CD8-positive, alpha-beta memory T cell (primary cell): ENCODE measurements around the gene LRBA. TPM values are rescaled to one million over a fixed set of nuclear protein-coding genes. Genes with fewer than 3 reads are reported as not detected.
A peak's percentile ranks its signal among the peaks of the same experiment; 100 is the strongest.

Experiments
- CTCF ChIA-PET: fragments of 350-600 bp; sonication (Branson Sonifier 250); formaldehyde crosslinking; loops from one replicate; lab custom pipeline; 2021; ENCODE audit warnings: antibody characterized with exemption; lab: Charles Lee
- POLR2A ChIA-PET: fragments of 350-600 bp; sonication (Branson Sonifier 250); formaldehyde crosslinking; loops from one replicate; lab custom pipeline; 2021; ENCODE audit warnings: antibody characterized with exemption; lab: Charles Lee
- DNase-seq, 5 donors: peaks; one replicate each; pipeline versions ENCODE4 v3.0.0 to v3.0.0-alpha.2; 2020 to 2022; ENCODE audit warnings: mixed read lengths in 1 of 5
- H3K27ac ChIP-seq: one replicate; pipeline ENCODE4 v1.7.0; 2013; ENCODE audit warnings: low read depth, mild to moderate bottlenecking, low read length, moderate library complexity
- H3K27me3 ChIP-seq: 2 replicates; pipeline ENCODE4 v1.7.0; 2013; ENCODE audit warnings: low read length, mild to moderate bottlenecking; ENCODE audit not compliant: insufficient read depth, poor library complexity, severe bottlenecking
- H3K36me3 ChIP-seq: 2 replicates; pipeline ENCODE4 v1.7.0; 2013; ENCODE audit warnings: mild to moderate bottlenecking, low read length, moderate library complexity; ENCODE audit not compliant: insufficient read depth
- H3K4me1 ChIP-seq: 2 replicates; pipeline ENCODE4 v1.7.0; 2013; ENCODE audit warnings: mild to moderate bottlenecking, low read length, moderate library complexity; ENCODE audit not compliant: insufficient read depth
- H3K4me3 ChIP-seq: 2 replicates; pipeline ENCODE4 v1.7.0; 2013; ENCODE audit warnings: mild to moderate bottlenecking, low read length
- H3K9me3 ChIP-seq: 2 replicates; pipeline ENCODE4 v1.7.0; 2013; ENCODE audit warnings: mild to moderate bottlenecking, low read length
- H3K27ac Mint-ChIP-seq, 8 donors: one replicate each; pipeline ENCODE4 v1.8.0; 2020 to 2021; ENCODE audit warnings: mixed read lengths in 8 of 8, mild to moderate bottlenecking in 6 of 8, inconsistent platforms in 3 of 8, moderate library complexity in 3 of 8
- H3K27me3 Mint-ChIP-seq, 2 donors: one replicate each; pipeline ENCODE4 v1.8.0; 2020 to 2021; ENCODE audit warnings: mixed read lengths in 2 of 2, mild to moderate bottlenecking in 1 of 2, moderate library complexity in 1 of 2
- H3K36me3 Mint-ChIP-seq, 3 donors: one replicate each; pipeline ENCODE4 v1.8.0; 2020 to 2021; ENCODE audit warnings: mixed read lengths in 3 of 3, inconsistent platforms in 1 of 3, mild to moderate bottlenecking in 1 of 3
- H3K4me1 Mint-ChIP-seq, 3 donors: one replicate each; pipeline ENCODE4 v1.8.0; 2020 to 2021; ENCODE audit warnings: mixed read lengths in 3 of 3, inconsistent platforms in 1 of 3, mild to moderate bottlenecking in 1 of 3
- H3K4me3 Mint-ChIP-seq, 7 donors: one replicate each; pipeline ENCODE4 v1.8.0; 2020 to 2021; ENCODE audit warnings: mixed read lengths in 7 of 7, mild to moderate bottlenecking in 6 of 7, moderate library complexity in 4 of 7, inconsistent platforms in 2 of 7
- H3K9me3 Mint-ChIP-seq, 5 donors: one replicate each; pipeline ENCODE4 v1.8.0; 2020 to 2022; ENCODE audit warnings: mixed read lengths in 5 of 5, mild to moderate bottlenecking in 3 of 5, moderate library complexity in 2 of 5, inconsistent platforms in 1 of 5
- polyA plus RNA-seq: library from polyadenylated mRNA; unstranded; fragments of 300-500 nt; fragmentation: Illumina TruSeq; gene quantifications from one replicate; pipeline ENCODE4 v1.2.3, GENCODE V29; 2021
- total RNA-seq, 2 experiments: library from RNA; stranded (reverse); gene quantifications; one replicate each; pipeline ENCODE4 v1.2.3, GENCODE V29; 2021

The LRBA gene
- total and polyA plus RNA-seq, 3 experiments from 2014 or later: 25.9 to 61.9 (median 56.4) TPM

DNA sequence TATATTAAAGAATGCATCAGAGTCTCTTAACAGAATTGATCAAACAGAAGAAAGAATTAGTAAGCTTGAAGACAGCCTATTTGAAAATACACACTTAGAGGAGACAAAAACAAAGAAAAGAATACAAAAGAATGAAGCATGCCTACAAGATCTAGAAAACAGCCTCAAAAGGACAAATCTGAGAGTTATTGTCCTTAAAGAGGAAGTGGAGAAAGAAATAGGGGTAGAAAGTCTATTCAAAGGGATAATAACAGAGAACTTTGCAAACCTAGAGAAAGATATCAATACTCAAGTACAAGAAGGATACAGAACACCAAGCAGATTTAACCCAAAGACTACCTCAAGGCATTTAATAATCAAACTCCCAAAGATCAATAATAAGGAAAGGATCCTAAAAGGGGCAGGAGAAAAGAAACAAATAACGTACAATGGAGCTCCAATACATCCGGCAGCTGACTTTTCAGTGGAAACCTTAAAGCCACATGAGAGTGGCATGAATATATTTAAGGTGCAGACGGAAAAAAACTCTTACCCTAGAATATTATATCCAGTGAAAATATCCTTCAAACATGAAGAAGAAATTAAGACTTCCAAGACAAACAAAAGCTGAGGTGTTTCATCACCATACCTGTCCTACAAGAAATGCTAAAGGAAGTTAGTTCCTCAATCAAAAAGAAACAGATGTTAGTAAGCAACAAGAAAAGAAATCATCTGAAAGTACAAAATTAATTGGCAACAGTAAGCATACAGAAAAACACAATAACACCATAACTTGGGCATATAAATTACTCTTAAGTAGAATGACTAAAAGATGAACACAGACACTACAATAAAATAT is 36.1 kb downstream of the LRBA start:
- DNase-seq: no peak
- Histone ChIP-seq H3K4me3 (no peak overlapping the region), H3K27me3 (no peaks in the 10 kb centered on the region), H3K27ac (no peak overlapping the region), H3K4me1 (peaks cover 9% of the 10 kb centered on the region), H3K9me3 (no peaks in the 10 kb centered on the region), H3K36me3 (no peaks in the 10 kb centered on the region)
- POLR2A ChIA-PET: no interaction called here
- H3K27ac Mint-ChIP-seq: peak overlapping the region in 2 of 8 donors; percentile 20 to 21
- peaks cover 13 to 23% (median 20%) of the 10 kb centered on the region in 3 donors for H3K36me3 Mint-ChIP-seq
- H3K9me3 Mint-ChIP-seq: peaks cover 0 to 2% (median 0%) of the 10 kb centered on the region in 5 donors
- no peaks in the 10 kb centered on the region for H3K27me3 Mint-ChIP-seq
- peaks cover 59 to 78% (median 77%) of the 10 kb centered on the region in 3 donors for H3K4me1 Mint-ChIP-seq
- CTCF ChIA-PET: no interaction called here
- H3K4me3 Mint-ChIP-seq: no peak overlapping the region

GRCh38 chr4:150976478-150977118 is 38.5 kb downstream of the LRBA start:
- ChIA-PET CTCF (no interaction called here), POLR2A (no interaction called here)
- Mint-ChIP-seq H3K36me3 (peaks cover 12 to 20% (median 15%) of the 10 kb centered on the region in 3 donors), H3K4me3 (no peak overlapping the region), H3K9me3 (peaks cover 0 to 2% (median 0%) of the 10 kb centered on the region in 5 donors), H3K4me1 (peaks cover 71 to 92% (median 89%) of the 10 kb centered on the region in 3 donors), H3K27me3 (no peaks in the 10 kb centered on the region), H3K27ac (no peak overlapping the region)
- DNase-seq: no peak
- Histone ChIP-seq H3K27ac (no peak overlapping the region), H3K9me3 (no peaks in the 10 kb centered on the region), H3K4me3 (no peak overlapping the region), H3K4me1 (peaks cover 18% of the 10 kb centered on the region), H3K36me3 (no peaks in the 10 kb centered on the region), H3K27me3 (no peaks in the 10 kb centered on the region)

DNA sequence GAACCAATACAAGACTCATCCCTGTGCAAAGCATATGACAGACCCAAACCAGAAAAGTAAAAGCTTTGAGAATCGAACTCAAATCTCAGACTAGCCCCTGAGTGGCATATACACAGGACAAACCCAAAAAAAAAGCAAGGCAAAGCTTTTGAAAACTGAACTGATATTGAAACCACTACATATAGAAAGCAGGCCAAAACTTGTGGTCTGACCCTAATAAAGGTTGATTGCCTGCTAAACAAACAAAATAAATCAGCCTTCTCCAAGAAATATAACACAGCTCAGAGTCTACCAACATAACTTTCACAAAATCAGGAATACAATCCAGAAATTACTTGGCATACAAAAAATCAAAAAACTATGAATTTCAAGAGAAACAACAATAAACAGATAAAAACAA is 40.3 kb downstream of the LRBA start:
- Mint-ChIP-seq H3K36me3 (peaks cover 6 to 13% (median 7%) of the 10 kb centered on the region in 3 donors), H3K4me1 (peaks cover 73 to 92% (median 90%) of the 10 kb centered on the region in 3 donors), H3K9me3 (peaks cover 0 to 2% (median 0%) of the 10 kb centered on the region in 5 donors), H3K27me3 (no peaks in the 10 kb centered on the region), H3K4me3 (no peak overlapping the region), H3K27ac (peak overlapping the region in 1 of 8 donors; percentile 41)
- Histone ChIP-seq H3K27me3 (no peaks in the 10 kb centered on the region), H3K27ac (no peak overlapping the region), H3K4me1 (peaks cover 19% of the 10 kb centered on the region), H3K4me3 (no peak overlapping the region), H3K36me3 (no peaks in the 10 kb centered on the region), H3K9me3 (no peaks in the 10 kb centered on the region)
- no peak for DNase-seq
- POLR2A ChIA-PET: no interaction called here
- CTCF ChIA-PET: no interaction called here

- peak overlapping the region in 1 of 8 donors; percentile 22 for H3K27ac Mint-ChIP-seq
- H3K27me3 ChIP-seq: no peaks in the 10 kb centered on the region
- CTCF ChIA-PET: no interaction called here
- peaks cover 71 to 91% (median 90%) of the 10 kb centered on the region in 3 donors for H3K4me1 Mint-ChIP-seq
- POLR2A ChIA-PET: no interaction called here
- peaks cover 0 to 2% (median 0%) of the 10 kb centered on the region in 5 donors for H3K9me3 Mint-ChIP-seq
- H3K4me3 Mint-ChIP-seq: peak overlapping the region in 2 of 7 donors; percentile 4 to 19
- no peak overlapping the region for H3K27ac ChIP-seq
- H3K4me1 ChIP-seq: peaks cover 19% of the 10 kb centered on the region
- H3K36me3 ChIP-seq: no peaks in the 10 kb centered on the region
- no peaks in the 10 kb centered on the region for H3K27me3 Mint-ChIP-seq
- no peak overlapping the region for H3K4me3 ChIP-seq
- H3K9me3 ChIP-seq: no peaks in the 10 kb centered on the region
- no peak for DNase-seq
- H3K36me3 Mint-ChIP-seq: peaks cover 4 to 13% (median 7%) of the 10 kb centered on the region in 3 donors
Observed at GRCh38 chr4:150974252-150974640, 40.8 kb downstream of the LRBA start.

DNA sequence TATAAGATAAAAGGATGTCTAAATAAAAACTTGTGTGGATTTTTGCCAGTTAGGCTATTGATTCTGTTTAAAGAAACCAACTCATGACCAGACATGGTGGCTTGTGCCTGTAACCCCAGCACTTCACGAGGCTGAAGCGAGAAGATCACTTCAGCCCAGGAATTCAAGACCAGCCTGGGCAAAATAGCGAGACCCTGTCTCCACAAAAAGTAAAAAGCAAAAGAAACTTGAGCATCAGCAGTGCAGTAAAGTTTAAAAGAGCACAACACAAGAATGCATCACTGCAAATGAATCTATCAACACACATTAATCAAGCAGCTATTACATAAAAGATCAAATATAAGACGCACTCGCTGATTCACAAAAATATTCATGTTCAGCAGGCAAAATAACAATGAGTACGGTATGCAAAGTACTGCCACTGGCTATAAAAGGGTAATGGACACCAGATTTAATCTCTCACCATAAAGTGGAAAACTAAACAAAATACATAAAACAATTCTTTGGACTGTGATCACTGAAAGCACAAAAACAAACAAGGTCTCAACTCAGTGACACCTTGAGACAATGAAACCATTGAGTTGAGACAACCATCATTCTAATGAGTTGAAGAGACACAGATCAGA is 41.3 kb downstream of the LRBA start:
- Mint-ChIP-seq H3K36me3 (peaks cover 2 to 10% (median 3%) of the 10 kb centered on the region in 3 donors), H3K4me3 (peak overlapping the region in 2 of 7 donors; percentile 4 to 24), H3K27me3 (no peaks in the 10 kb centered on the region), H3K27ac (peak overlapping the region in 3 of 8 donors; percentile 2 to 26 (median 22)), H3K9me3 (peaks cover 0 to 2% (median 0%) of the 10 kb centered on the region in 5 donors), H3K4me1 (peaks cover 70 to 91% (median 90%) of the 10 kb centered on the region in 3 donors)
- peaks cover 19% of the 10 kb centered on the region for H3K4me1 ChIP-seq
- ChIA-PET CTCF (no interaction called here), POLR2A (no interaction called here)
- H3K36me3 ChIP-seq: no peaks in the 10 kb centered on the region
- H3K27me3 ChIP-seq: no peaks in the 10 kb centered on the region
- no peak overlapping the region for H3K27ac ChIP-seq
- no peak for DNase-seq
- H3K9me3 ChIP-seq: no peaks in the 10 kb centered on the region
- H3K4me3 ChIP-seq: no peak overlapping the region

GRCh38 chr4:150972592-150972991 is 42.5 kb downstream of the LRBA start:
- DNase-seq: no peak
- Histone ChIP-seq H3K27me3 (no peaks in the 10 kb centered on the region), H3K27ac (no peak overlapping the region), H3K36me3 (no peaks in the 10 kb centered on the region), H3K9me3 (no peaks in the 10 kb centered on the region), H3K4me1 (peaks cover 19% of the 10 kb centered on the region), H3K4me3 (no peak overlapping the region)
- ChIA-PET POLR2A (no interaction called here), CTCF (no interaction called here)
- Mint-ChIP-seq H3K27me3 (no peaks in the 10 kb centered on the region), H3K36me3 (peaks cover 0 to 3% (median 0%) of the 10 kb centered on the region in 3 donors), H3K9me3 (no peaks in the 10 kb centered on the region), H3K27ac (peak overlapping the region in 4 of 8 donors; percentile 33 to 73 (median 70)), H3K4me1 (peaks cover 66 to 88% (median 87%) of the 10 kb centered on the region in 3 donors), H3K4me3 (peak overlapping the region in 1 of 7 donors; percentile 42)

- Histone ChIP-seq H3K9me3 (no peaks in the 10 kb centered on the region), H3K27me3 (no peaks in the 10 kb centered on the region), H3K4me3 (no peak overlapping the region), H3K4me1 (peaks cover 19% of the 10 kb centered on the region), H3K27ac (peak overlapping the region; percentile 19), H3K36me3 (no peaks in the 10 kb centered on the region)
- Mint-ChIP-seq H3K4me1 (peaks cover 71 to 88% (median 87%) of the 10 kb centered on the region in 3 donors), H3K9me3 (no peaks in the 10 kb centered on the region), H3K4me3 (peak overlapping the region in 1 of 7 donors; percentile 41), H3K27me3 (no peaks in the 10 kb centered on the region), H3K27ac (peak overlapping the region in 1 of 8 donors; percentile 66), H3K36me3 (peaks cover 0 to 1% (median 0%) of the 10 kb centered on the region in 3 donors)
- CTCF ChIA-PET: interaction anchor here (1.1 kb wide), 1 partner anchor 9 kb away, joined by 4 read pairs; no protein-coding TSS in a partner anchor
- POLR2A ChIA-PET: no interaction called here
- no peak for DNase-seq
Observed at GRCh38 chr4:150971901-150972300, 43.2 kb downstream of the LRBA start.
